COLO829 (cell line): ENCODE measurements around the gene FGF16.
"Not testable (repeated sequence)": the region's sequence is repeated elsewhere in the genome, so short reads cannot be mapped to it uniquely, and the experiment has no call there.

Experiments
- DNase-seq: peaks from one replicate; pipeline ENCODE4 v3.0.0; 2012; ENCODE audit warnings: low spot score

FGF16 gene

GRCh38 chrX:77447653-77448569 lies 722 bp downstream of the FGF16 start:
- no peak for DNase-seq

- DNase-seq = no peak
Measured at GRCh38 chrX:77450415-77450814, 3.2 kb downstream of the FGF16 start.

DNA sequence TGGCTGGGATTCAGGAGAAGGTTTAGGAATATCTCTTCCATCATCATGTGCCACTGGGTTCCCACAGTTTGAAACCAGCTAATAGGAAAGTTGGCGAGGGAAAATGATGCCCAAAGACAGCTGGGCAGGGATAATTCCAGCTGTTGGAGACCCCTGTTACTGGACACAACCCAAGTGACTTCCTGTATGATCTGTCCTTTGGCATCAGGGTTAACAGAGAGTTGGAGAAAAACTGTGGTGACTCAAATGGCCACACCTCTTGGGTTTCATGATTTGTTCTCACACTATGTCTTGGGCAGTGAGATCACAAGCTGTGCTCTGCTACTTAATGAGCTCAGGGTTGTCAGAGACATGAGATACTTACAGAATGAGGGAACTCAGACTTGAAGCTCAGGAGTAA lies 3.8 kb downstream of the FGF16 start:
- DNase-seq = no peak

- DNase-seq = no peak
Measured at GRCh38 chrX:77453190-77453589, 6.0 kb downstream of the FGF16 start.

GRCh38 chrX:77455437-77455836 lies 8.2 kb downstream of the FGF16 start:
- DNase-seq = no peak

- DNase-seq = no peak
Measured at GRCh38 chrX:77484045-77484444, 36.9 kb downstream of the FGF16 start.

DNA sequence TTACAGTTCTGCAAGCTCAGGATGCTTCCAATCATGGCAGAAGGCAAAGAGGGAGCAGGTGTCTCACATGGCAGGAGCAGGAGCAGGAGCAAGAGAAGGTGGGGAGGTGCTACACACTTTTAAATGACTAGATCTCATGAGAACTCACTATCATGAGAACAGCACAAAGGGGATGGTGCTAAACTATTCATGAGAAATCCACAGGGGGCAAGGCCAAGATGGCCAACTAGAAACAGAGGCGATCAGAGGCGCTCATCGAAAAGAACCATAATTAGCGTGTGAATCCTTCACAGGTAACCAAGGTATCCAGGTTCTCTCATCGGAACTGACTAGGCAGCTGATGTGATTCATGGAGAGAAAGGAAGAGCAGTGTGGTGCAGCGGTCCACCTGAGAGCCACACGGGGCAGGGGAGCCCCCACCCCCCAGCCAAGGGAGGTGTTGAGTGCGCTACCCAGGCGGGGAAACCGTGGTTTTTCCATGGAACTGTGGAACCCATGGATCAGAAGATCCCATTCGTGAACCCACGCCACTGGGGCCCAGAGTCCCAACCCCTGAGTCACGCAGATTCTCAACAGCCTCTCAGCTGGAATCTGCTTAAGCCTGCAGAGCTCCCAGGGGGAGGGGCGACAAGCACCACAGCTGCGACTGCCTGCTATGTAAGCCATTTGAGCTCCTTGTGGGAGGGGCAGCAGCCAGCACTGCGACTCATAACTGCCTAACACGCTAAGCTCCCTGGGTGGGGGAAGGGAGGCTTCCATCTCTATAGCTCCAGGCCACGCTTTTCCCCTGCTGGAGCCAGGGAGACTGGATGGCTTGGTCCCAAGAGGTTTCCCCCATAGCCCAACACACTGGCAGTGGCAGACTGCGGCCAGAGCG lies 46.7 kb downstream of the FGF16 start:
- DNase-seq = no peak

GRCh38 chrX:77500164-77500563 lies 53.0 kb downstream of the FGF16 start:
- DNase-seq = not testable (repeated sequence)

GRCh38 chrX:77502951-77503525 lies 55.8 kb downstream of the FGF16 start:
- no peak for DNase-seq

GRCh38 chrX:77505227-77505626 lies 58.0 kb downstream of the FGF16 start:
- no peak for DNase-seq
